ENCODE data around the gene ABCG8. TPM values are rescaled to one million over a fixed set of nuclear protein-coding genes. Genes with fewer than 3 reads are reported as not detected.

The ABCG8 gene
- total and polyA plus RNA-seq, 2 donors (not counting 1 experiment from before 2014, with no cell fraction given): not detected

- DNase-seq (no peak), ATAC-seq (ENCODE audit: low read depth) (no peak)
- H3K27me3 ChIP-seq (replicated peaks in 1 of 4; ENCODE audit: control extremely low read depth in 1 of 4, control insufficient read depth in 3 of 4, insufficient read depth in 4 of 4, low read length in 3 of 4): peaks cover 0 to 4% (median 0%) of the 10 kb centered on the region in 4 experiments
- H3K4me2 ChIP-seq (replicated peaks; ENCODE audit: low read depth, low read length, poor library complexity, severe bottlenecking): no peak overlapping the region
- Mint-ChIP-seq H3K27ac (no peak overlapping the region), H3K4me3 (no peak overlapping the region), H3K9me3 (ENCODE audit: insufficient read depth) (no peaks in the 10 kb centered on the region), H3K27me3 (peaks cover 5% of the 10 kb centered on the region), H3K4me1 (no peaks in the 10 kb centered on the region)
- ChIA-PET POLR2A (no interaction called here), CTCF (no interaction called here)
- no peaks in the 10 kb centered on the region for H4K20me1 ChIP-seq (ENCODE audit: control insufficient read depth, insufficient read depth, low read length, poor library complexity, severe bottlenecking)
- H3K79me2 ChIP-seq (ENCODE audit: control insufficient read depth, insufficient read depth, low read length): no peaks in the 10 kb centered on the region
- no peak overlapping the region for H3K4me3 ChIP-seq (ENCODE audit: control extremely low read depth in 1 of 5, extremely low read depth in 1 of 5, insufficient read depth in 1 of 5, low read depth in 2 of 5, low read length in 4 of 5)
- H3K27ac ChIP-seq (ENCODE audit: low read length in 2 of 2): no peak overlapping the region
- no peaks in the 10 kb centered on the region for H3K4me1 ChIP-seq (ENCODE audit: control insufficient read depth in 2 of 2, insufficient read depth in 2 of 2, low read length in 2 of 2)
- intact Hi-C loops (cut with micrococcal nuclease): no loop called here
- TF ChIP-seq, protein P1, sequence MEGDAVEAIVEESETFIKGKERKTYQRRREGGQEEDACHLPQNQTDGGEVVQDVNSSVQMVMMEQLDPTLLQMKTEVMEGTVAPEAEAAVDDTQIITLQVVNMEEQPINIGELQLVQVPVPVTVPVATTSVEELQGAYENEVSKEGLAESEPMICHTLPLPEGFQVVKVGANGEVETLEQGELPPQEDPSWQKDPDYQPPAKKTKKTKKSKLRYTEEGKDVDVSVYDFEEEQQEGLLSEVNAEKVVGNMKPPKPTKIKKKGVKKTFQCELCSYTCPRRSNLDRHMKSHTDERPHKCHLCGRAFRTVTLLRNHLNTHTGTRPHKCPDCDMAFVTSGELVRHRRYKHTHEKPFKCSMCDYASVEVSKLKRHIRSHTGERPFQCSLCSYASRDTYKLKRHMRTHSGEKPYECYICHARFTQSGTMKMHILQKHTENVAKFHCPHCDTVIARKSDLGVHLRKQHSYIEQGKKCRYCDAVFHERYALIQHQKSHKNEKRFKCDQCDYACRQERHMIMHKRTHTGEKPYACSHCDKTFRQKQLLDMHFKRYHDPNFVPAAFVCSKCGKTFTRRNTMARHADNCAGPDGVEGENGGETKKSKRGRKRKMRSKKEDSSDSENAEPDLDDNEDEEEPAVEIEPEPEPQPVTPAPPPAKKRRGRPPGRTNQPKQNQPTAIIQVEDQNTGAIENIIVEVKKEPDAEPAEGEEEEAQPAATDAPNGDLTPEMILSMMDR (IDR thresholded peaks at IDR 0.05): no peak
- no peak for TF ChIP-seq EZH2 (IDR thresholded peaks at IDR 0.05; ENCODE audit: borderline replicate concordance, insufficient read depth, low read depth, low read length, poor library complexity, severe bottlenecking)
- H3K36me3 ChIP-seq (replicated peaks in 1 of 2; ENCODE audit: control extremely low read depth in 1 of 2, control insufficient read depth in 1 of 2, extremely low read depth in 1 of 2, insufficient read depth in 2 of 2, low read length in 1 of 2): no peaks in the 10 kb centered on the region
- H3K9ac ChIP-seq (ENCODE audit: low read length): no peak overlapping the region
- no peaks in the 10 kb centered on the region for H3K9me3 ChIP-seq (ENCODE audit: control extremely low read depth in 1 of 3, control insufficient read depth in 2 of 3, insufficient read depth in 1 of 3, low read length in 2 of 3)
- 69% methylated on average over 7 of the region's 14 CpGs for WGBS (ENCODE audit: insufficient coverage)
- H2AFZ ChIP-seq (ENCODE audit: insufficient read depth, low read depth, low read length, poor library complexity, severe bottlenecking): no peak overlapping the region
Measured at GRCh38 chr2:43839776-43840564, 1.2 kb downstream of the ABCG8 start.

DNA sequence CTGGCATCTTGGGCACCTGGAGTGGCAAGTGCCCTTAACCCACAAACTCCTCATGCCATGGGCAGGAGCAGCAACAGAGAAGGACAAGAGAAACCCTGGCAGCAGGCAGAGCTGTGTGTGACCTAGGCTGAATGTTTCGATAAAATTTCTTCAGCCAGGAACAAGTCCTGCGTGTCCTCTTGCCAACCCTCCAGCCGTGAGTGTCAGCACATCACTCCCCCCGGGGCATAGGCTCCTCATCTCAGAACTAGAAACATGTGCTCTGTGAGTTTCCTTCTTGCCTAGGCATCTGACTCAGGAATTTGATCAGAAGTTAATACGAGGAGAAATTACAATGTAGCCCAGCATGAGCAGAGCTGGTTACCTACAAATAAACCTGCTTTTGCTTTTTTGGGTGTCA is 2.2 kb downstream of the ABCG8 start:
- no peaks in the 10 kb centered on the region for H3K4me1 ChIP-seq (ENCODE audit: control insufficient read depth in 2 of 2, insufficient read depth in 2 of 2, low read length in 2 of 2)
- no peak overlapping the region for H2AFZ ChIP-seq (ENCODE audit: insufficient read depth, low read depth, low read length, poor library complexity, severe bottlenecking)
- intact Hi-C loops (cut with micrococcal nuclease): no loop called here
- no peak overlapping the region for H3K4me3 ChIP-seq (ENCODE audit: control extremely low read depth in 1 of 5, extremely low read depth in 1 of 5, insufficient read depth in 1 of 5, low read depth in 2 of 5, low read length in 4 of 5)
- no peak for DNase-seq
- H3K9me3 ChIP-seq (ENCODE audit: control extremely low read depth in 1 of 3, control insufficient read depth in 2 of 3, insufficient read depth in 1 of 3, low read length in 2 of 3): no peaks in the 10 kb centered on the region
- Mint-ChIP-seq H3K4me3 (no peak overlapping the region), H3K4me1 (no peaks in the 10 kb centered on the region), H3K27me3 (peaks cover 5% of the 10 kb centered on the region), H3K27ac (no peak overlapping the region), H3K9me3 (ENCODE audit: insufficient read depth) (no peaks in the 10 kb centered on the region)
- no peak overlapping the region for H3K27ac ChIP-seq (ENCODE audit: low read length in 2 of 2)
- peaks cover 0 to 4% (median 0%) of the 10 kb centered on the region in 4 experiments for H3K27me3 ChIP-seq (replicated peaks in 1 of 4; ENCODE audit: control extremely low read depth in 1 of 4, control insufficient read depth in 3 of 4, insufficient read depth in 4 of 4, low read length in 3 of 4)
- no peaks in the 10 kb centered on the region for H3K79me2 ChIP-seq (ENCODE audit: control insufficient read depth, insufficient read depth, low read length)
- no peak for ATAC-seq (ENCODE audit: low read depth)
- no peak overlapping the region for H3K9ac ChIP-seq (ENCODE audit: low read length)
- CTCF ChIA-PET: no interaction called here
- H3K4me2 ChIP-seq (replicated peaks; ENCODE audit: low read depth, low read length, poor library complexity, severe bottlenecking): no peak overlapping the region
- no peaks in the 10 kb centered on the region for H4K20me1 ChIP-seq (ENCODE audit: control insufficient read depth, insufficient read depth, low read length, poor library complexity, severe bottlenecking)
- POLR2A ChIA-PET: no interaction called here
- H3K36me3 ChIP-seq (replicated peaks in 1 of 2; ENCODE audit: control extremely low read depth in 1 of 2, control insufficient read depth in 1 of 2, extremely low read depth in 1 of 2, insufficient read depth in 2 of 2, low read length in 1 of 2): no peaks in the 10 kb centered on the region
- TF ChIP-seq, protein P1 (IDR thresholded peaks at IDR 0.05): no peak
- TF ChIP-seq EZH2 (IDR thresholded peaks at IDR 0.05; ENCODE audit: borderline replicate concordance, insufficient read depth, low read depth, low read length, poor library complexity, severe bottlenecking): no peak
- 90% methylated on average over 5 of the region's 5 CpGs for WGBS (ENCODE audit: insufficient coverage)

Measured in B cell (primary cell).